ENCODE results near the gene ATP7A.

DNA sequence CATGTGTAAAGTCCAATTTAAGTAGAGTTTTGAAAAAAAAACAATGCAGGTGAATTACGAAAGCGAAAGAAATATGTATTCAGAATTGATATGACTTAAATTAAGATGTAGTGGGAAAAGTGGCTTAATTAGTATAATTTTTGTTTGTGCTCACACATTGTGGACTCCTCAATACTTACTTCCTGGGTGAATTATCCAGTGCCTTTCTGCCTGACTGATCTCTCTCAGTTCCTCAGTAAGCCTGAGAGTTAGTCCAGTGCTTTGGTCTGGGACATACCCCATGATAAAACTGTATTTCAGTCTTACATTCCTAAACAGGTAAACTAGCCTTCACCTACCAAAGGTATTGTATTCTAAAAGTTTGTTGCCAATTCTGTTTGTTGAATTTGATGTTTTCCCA lies 50.6 kb downstream of the ATP7A start:
- TF ChIP-seq CTCF (IDR thresholded peaks at IDR 0.05) (no peak), POLR2A (IDR thresholded peaks at IDR 0.05) (no peak)
